Mesenchymal stem cell (in vitro differentiated cells and primary cell): ENCODE results near the gene MYMX.
A peak's percentile ranks its signal among the peaks of the same experiment; 100 is the strongest.

Experiments used
- DNase-seq: peaks from one replicate; pipeline ENCODE4 v3.0.0-alpha.2; 2013
- H2AFZ ChIP-seq: one replicate; pipeline ENCODE4 v1.6.1; 2013; ENCODE audit warnings: low read depth, mild to moderate bottlenecking, control low read depth, inconsistent platforms, low read length, moderate library complexity
- H2AK5ac ChIP-seq: 2 replicates; pipeline ENCODE4 v1.6.1; 2013; ENCODE audit warnings: low read length, moderate library complexity, mild to moderate bottlenecking, inconsistent platforms; ENCODE audit not compliant: severe bottlenecking
- H2BK120ac ChIP-seq: one replicate; pipeline ENCODE4 v1.6.1; 2013; ENCODE audit warnings: low read depth, mild to moderate bottlenecking, inconsistent platforms, low read length, moderate library complexity
- H2BK12ac ChIP-seq, 2 experiments: one replicate each; pipeline ENCODE4 v1.6.1; 2013; ENCODE audit warnings: inconsistent platforms in 2 of 2, low read length in 2 of 2, mild to moderate bottlenecking in 2 of 2, moderate library complexity in 2 of 2, control low read depth in 1 of 2
- H2BK15ac ChIP-seq: one replicate; pipeline ENCODE4 v1.6.1; 2013; ENCODE audit warnings: mild to moderate bottlenecking, low read depth, inconsistent platforms; ENCODE audit not compliant: poor library complexity, severe bottlenecking
- H2BK5ac ChIP-seq: 2 replicates; pipeline ENCODE4 v1.6.1; 2013; ENCODE audit warnings: low read depth, mild to moderate bottlenecking, low read length, control low read depth, inconsistent platforms; ENCODE audit not compliant: poor library complexity, severe bottlenecking
- H3K14ac ChIP-seq, 2 experiments: one replicate each; pipeline ENCODE4 v1.6.1; 2013; ENCODE audit warnings: inconsistent platforms in 2 of 2, low read length in 2 of 2, control low read depth in 1 of 2, mild to moderate bottlenecking in 1 of 2, moderate library complexity in 1 of 2
- H3K18ac ChIP-seq, 2 experiments: one replicate each; pipeline ENCODE4 v1.6.1; 2013; ENCODE audit warnings: inconsistent platforms in 2 of 2, low read length in 2 of 2, control low read depth in 1 of 2, low read depth in 1 of 2, mild to moderate bottlenecking in 1 of 2
- H3K23ac ChIP-seq, 2 experiments: one replicate each; pipeline ENCODE4 v1.6.1; 2013; ENCODE audit warnings: inconsistent platforms in 2 of 2, low read length in 2 of 2, mild to moderate bottlenecking in 2 of 2, moderate library complexity in 2 of 2, control low read depth in 1 of 2
- H3K27ac ChIP-seq: 2 replicates; pipeline ENCODE4 v1.5.1; 2013; ENCODE audit warnings: mild to moderate bottlenecking, moderate library complexity, low read length, control low read depth, inconsistent platforms; ENCODE audit not compliant: poor library complexity, severe bottlenecking
- H3K27me3 ChIP-seq, 2 experiments: 2 replicates each; pipeline versions ENCODE4 v1.6.1 to v1.7.0; 2013; ENCODE audit warnings: low read length in 2 of 2, mild to moderate bottlenecking in 2 of 2, moderate library complexity in 2 of 2, control low read depth in 1 of 2, inconsistent platforms in 1 of 2; ENCODE audit not compliant: control insufficient read depth in 1 of 2, insufficient read depth in 1 of 2
- H3K36me3 ChIP-seq, 2 experiments: 2 replicates each; pipeline versions ENCODE4 v1.6.1 to v1.7.0; 2013; ENCODE audit warnings: low read length in 2 of 2, control low read depth in 1 of 2, inconsistent platforms in 1 of 2, low read depth in 1 of 2, mild to moderate bottlenecking in 1 of 2; ENCODE audit not compliant: insufficient read depth in 2 of 2, control insufficient read depth in 1 of 2
- H3K4ac ChIP-seq, 2 experiments: one replicate each; pipeline ENCODE4 v1.6.1; 2013; ENCODE audit warnings: inconsistent platforms in 2 of 2, low read length in 2 of 2, mild to moderate bottlenecking in 2 of 2, moderate library complexity in 2 of 2, control low read depth in 1 of 2, low read depth in 1 of 2
- H3K4me1 ChIP-seq: 2 replicates; pipeline ENCODE4 v1.6.1; 2013; ENCODE audit warnings: low read depth, low read length, control low read depth; ENCODE audit not compliant: control insufficient read depth, insufficient read depth
- H3K4me2 ChIP-seq: 2 replicates; pipeline ENCODE4 v1.6.1; 2013; ENCODE audit warnings: low read length, mild to moderate bottlenecking, inconsistent platforms; ENCODE audit not compliant: poor library complexity, severe bottlenecking
- H3K4me3 ChIP-seq, 2 experiments: 2 replicates each; pipeline versions ENCODE4 v1.5.1 to v1.7.0; 2013; ENCODE audit warnings: low read length in 2 of 2, mild to moderate bottlenecking in 2 of 2, control low read depth in 1 of 2, low read depth in 1 of 2; ENCODE audit not compliant: insufficient read depth in 1 of 2
- H3K79me1 ChIP-seq: replicated peaks from 2 replicates; pipeline ENCODE4 v1.6.1; 2013; ENCODE audit warnings: mild to moderate bottlenecking, control low read depth, low read length, inconsistent platforms; ENCODE audit not compliant: poor library complexity, severe bottlenecking
- H3K9ac ChIP-seq: 2 replicates; pipeline ENCODE4 v1.7.0; 2013; ENCODE audit warnings: mild to moderate bottlenecking, low read length, moderate library complexity
- H3K9me3 ChIP-seq: 2 replicates; pipeline ENCODE4 v1.7.0; 2013; ENCODE audit warnings: mild to moderate bottlenecking, low read length; ENCODE audit not compliant: control insufficient read depth
- H4K8ac ChIP-seq: one replicate; pipeline ENCODE4 v1.6.1; 2013; ENCODE audit warnings: inconsistent platforms, mild to moderate bottlenecking, low read length, moderate library complexity
- H4K91ac ChIP-seq: one replicate; pipeline ENCODE4 v1.6.1; 2013; ENCODE audit warnings: mild to moderate bottlenecking, low read length, inconsistent platforms
- WGBS: methylation state at CpG from one replicate; pipeline ENCODE4 v1.1.7; 2013; ENCODE audit warnings: mixed read lengths; 5-methylcytosine and 5-hydroxymethylcytosine counted together

The MYMX gene

DNA sequence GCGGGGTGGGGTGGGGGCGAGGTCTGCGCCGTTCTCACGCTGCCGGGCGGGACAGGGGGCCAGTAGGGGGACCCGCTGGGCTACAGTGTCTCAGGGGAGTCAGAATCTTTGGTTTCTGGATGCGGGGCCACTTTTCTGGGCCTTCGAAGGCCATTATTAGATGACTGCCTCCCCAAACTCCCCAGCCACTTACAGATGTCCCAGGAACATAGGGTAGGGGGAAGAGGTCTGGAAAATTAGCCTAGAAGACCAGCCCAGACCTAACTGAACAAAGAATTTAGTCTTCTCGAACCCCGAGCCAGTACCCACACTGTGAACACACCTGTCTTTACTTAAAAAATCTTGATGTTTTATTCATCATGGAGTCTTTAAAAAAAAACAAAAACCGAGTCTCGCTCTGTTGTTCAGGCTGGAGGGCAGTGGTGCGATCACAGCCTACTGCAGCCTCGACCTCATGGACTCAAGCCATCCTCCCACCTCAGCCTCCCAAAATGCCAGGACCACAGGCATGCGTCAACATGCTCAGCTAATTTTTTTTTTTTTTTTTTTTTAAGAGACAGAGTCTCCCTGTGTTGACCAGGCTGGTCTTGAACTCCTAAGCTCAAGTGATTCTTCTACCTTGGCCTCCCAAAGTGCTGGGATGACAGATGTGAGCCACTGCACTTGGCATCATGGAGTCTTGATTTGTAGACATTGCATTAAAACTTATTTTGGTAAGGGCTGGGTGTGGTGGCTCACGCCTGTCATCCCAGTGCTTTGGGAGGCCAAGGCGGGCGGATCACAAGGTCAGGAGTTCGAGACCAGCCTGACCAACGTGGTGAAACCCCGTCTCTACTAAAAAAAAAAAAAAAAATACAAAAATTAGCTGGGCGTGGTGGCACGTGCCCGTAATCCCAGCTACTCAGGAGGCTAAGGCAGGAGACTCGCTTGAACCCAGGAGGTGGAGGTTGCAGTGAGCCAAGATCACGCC, 3.4 kb downstream of the MYMX start:
- Histone ChIP-seq H2BK5ac (no peak overlapping the region), H4K91ac (no peak overlapping the region), H3K4me1 (peaks cover 51% of the 10 kb centered on the region), H3K27me3 (peaks cover 0 to 3% of the 10 kb centered on the region in 2 experiments), H2AFZ (no peak overlapping the region), H3K18ac (no peak overlapping the region), H3K23ac (no peak overlapping the region), H3K4me2 (peak overlapping the region; percentile 34), H3K4ac (no peak overlapping the region), H3K4me3 (peak overlapping the region in 1 of 2 experiments; percentile 62), H2BK120ac (peak overlapping the region; percentile 73), H3K79me1 (peaks cover 12% of the 10 kb centered on the region), H3K14ac (no peak overlapping the region), H4K8ac (peak overlapping the region; percentile 43), H2AK5ac (peak overlapping the region; percentile 44), H2BK12ac (no peak overlapping the region), H3K27ac (peak overlapping the region; percentile 37), H3K36me3 (no peaks in the 10 kb centered on the region), H2BK15ac (peak overlapping the region; percentile 96), H3K9me3 (no peaks in the 10 kb centered on the region), H3K9ac (peak overlapping the region; percentile 45)
- WGBS = 71% methylated on average over 15 of the region's 28 CpGs
- no peak for DNase-seq

DNA sequence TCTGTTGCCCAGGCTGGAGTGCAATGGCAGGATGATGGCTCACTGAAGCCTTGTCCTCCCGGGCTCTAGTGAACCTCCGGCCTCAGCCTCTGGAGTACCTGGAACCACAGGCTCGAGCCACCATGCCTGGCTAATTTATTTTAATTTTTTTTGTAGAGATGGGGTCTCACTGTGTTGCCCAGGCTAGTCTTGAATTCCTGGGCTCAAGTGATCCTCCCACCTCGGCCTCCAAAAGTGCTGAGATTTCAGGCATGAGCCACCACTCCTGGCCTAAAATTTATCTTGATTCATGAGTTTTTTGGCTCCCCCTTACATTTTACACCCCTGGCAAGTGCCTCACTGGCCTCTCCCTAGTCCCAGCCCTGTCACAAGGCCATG, 4.2 kb downstream of the MYMX start:
- Histone ChIP-seq H2BK5ac (no peak overlapping the region), H4K91ac (no peak overlapping the region), H3K9me3 (no peaks in the 10 kb centered on the region), H3K4me2 (no peak overlapping the region), H3K9ac (peak overlapping the region; percentile 18), H4K8ac (no peak overlapping the region), H3K27ac (peak overlapping the region; percentile 4), H2BK12ac (peak overlapping the region in 1 of 2 experiments; percentile 26), H2BK15ac (peak overlapping the region; percentile 39), H3K4ac (no peak overlapping the region), H3K14ac (peak overlapping the region in 1 of 2 experiments; percentile 5), H3K4me1 (peaks cover 51% of the 10 kb centered on the region), H3K79me1 (peaks cover 15% of the 10 kb centered on the region), H3K27me3 (peaks cover 0 to 2% of the 10 kb centered on the region in 2 experiments), H2AFZ (no peak overlapping the region), H2BK120ac (no peak overlapping the region), H3K23ac (no peak overlapping the region), H3K4me3 (no peak overlapping the region), H3K18ac (peak overlapping the region in 1 of 2 experiments; percentile 73), H3K36me3 (no peaks in the 10 kb centered on the region), H2AK5ac (peak overlapping the region; percentile 17)
- WGBS = 96% methylated on average over 4 of the region's 4 CpGs
- no peak for DNase-seq

DNA sequence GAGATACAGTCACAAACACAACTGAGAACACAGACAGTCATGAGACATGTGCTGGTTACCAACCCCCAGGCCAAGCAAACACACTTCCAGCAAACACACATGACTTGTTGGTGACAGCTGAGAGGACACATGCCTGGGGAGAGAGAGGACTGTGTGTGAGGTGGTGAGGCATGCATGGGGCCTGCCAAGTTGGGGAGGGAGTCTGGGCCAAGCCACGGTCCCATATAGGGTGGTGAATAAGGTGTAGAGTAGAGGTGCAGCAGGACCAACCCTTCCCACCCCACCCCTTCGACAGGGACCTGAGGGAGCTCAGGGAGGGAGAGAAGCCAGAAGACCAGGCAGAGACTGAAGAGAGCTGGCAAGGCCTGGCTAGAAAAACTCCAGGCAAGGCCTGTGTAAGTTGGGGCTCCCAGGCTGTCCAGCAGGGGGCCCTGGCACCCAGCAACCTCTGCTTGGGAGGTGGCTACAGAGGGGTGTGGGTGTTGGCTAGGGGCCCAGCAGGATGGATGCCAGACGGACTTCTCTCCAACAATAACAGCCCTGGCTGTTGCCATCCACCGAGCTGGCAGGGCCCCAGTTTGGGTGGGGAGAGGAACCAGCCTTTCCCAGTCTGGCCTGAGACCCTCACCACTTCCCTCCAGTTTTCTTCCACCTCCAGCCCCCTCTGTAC, 4.7 kb downstream of the MYMX start:
- H3K4me1 ChIP-seq = peaks cover 54% of the 10 kb centered on the region
- H3K18ac ChIP-seq = peak overlapping the region in 1 of 2 experiments; percentile 86
- H3K14ac ChIP-seq = peak overlapping the region in 1 of 2 experiments; percentile 5
- WGBS = 88% methylated on average over 1 of the region's 4 CpGs
- no peak overlapping the region for H3K4me2 ChIP-seq
- peak overlapping the region; percentile 26 for H2BK15ac ChIP-seq
- H3K36me3 ChIP-seq = no peaks in the 10 kb centered on the region
- H4K8ac ChIP-seq = peak overlapping the region; percentile 80
- H4K91ac ChIP-seq = peak overlapping the region; percentile 63
- peak overlapping the region; percentile 15 for H3K27ac ChIP-seq
- no peaks in the 10 kb centered on the region for H3K9me3 ChIP-seq
- H3K9ac ChIP-seq = peak overlapping the region; percentile 18
- H3K27me3 ChIP-seq = no peaks in the 10 kb centered on the region
- H2AFZ ChIP-seq = no peak overlapping the region
- H3K23ac ChIP-seq = no peak overlapping the region
- H2AK5ac ChIP-seq = peak overlapping the region; percentile 64
- H3K4ac ChIP-seq = peak overlapping the region; percentile 63 to 76
- no peak overlapping the region for H3K4me3 ChIP-seq
- no peak overlapping the region for H2BK120ac ChIP-seq
- H2BK5ac ChIP-seq = peak overlapping the region; percentile 59
- peaks cover 17% of the 10 kb centered on the region for H3K79me1 ChIP-seq
- DNase-seq = peak; percentile 78
- peak overlapping the region; percentile 44 to 84 for H2BK12ac ChIP-seq

DNA sequence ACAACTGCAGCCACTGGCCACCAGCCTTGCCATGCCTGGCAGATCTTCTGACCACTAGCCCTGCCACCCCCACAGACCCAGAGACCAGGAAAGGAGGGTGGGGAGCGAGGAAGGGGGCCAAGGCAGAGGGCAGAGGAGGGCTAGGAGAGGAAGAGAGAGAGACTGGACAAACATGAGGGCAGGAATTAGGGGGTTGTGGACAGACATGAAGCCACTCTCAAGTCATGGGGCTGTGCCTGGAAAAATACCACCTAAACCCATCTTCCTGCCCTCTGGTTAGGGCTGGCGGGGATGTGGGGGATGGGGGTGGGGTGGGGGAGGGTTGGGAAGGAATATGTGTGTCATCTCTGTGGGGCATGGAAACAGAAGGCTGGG, 5.2 kb downstream of the MYMX start:
- no peak overlapping the region for H3K9ac ChIP-seq

More for the DNA sequence above, 5.2 kb downstream of the MYMX start:
- H3K14ac ChIP-seq = peak overlapping the region in 1 of 2 experiments; percentile 74
- WGBS = no CpG with 5 or more reads among the region's 2 CpGs
- H3K9me3 ChIP-seq = no peaks in the 10 kb centered on the region
- H4K8ac ChIP-seq = peak overlapping the region; percentile 80
- H3K36me3 ChIP-seq = no peaks in the 10 kb centered on the region
- H3K79me1 ChIP-seq = peaks cover 20% of the 10 kb centered on the region
- H2AFZ ChIP-seq = no peak overlapping the region
- H4K91ac ChIP-seq = peak overlapping the region; percentile 63
- H3K4me3 ChIP-seq = no peak overlapping the region
- H2BK120ac ChIP-seq = no peak overlapping the region
- H2BK12ac ChIP-seq = peak overlapping the region; percentile 44 to 84
- no peak overlapping the region for H3K4me2 ChIP-seq
- peak overlapping the region; percentile 15 for H3K27ac ChIP-seq
- H3K4me1 ChIP-seq = peaks cover 55% of the 10 kb centered on the region
- no peak for DNase-seq
- peak overlapping the region; percentile 63 to 76 for H3K4ac ChIP-seq
- H3K27me3 ChIP-seq = no peaks in the 10 kb centered on the region
- peak overlapping the region; percentile 64 for H2AK5ac ChIP-seq
- no peak overlapping the region for H2BK15ac ChIP-seq
- peak overlapping the region; percentile 59 for H2BK5ac ChIP-seq
- no peak overlapping the region for H3K23ac ChIP-seq
- H3K18ac ChIP-seq = peak overlapping the region in 1 of 2 experiments; percentile 86
